NT2/D1 (cell line): Measurements from ENCODE around the gene DSTN.

Experiments
- DNase-seq: peaks from one replicate; pipeline ENCODE4 v3.0.0-alpha.2; 2011; ENCODE audit warnings: low read depth, low spot score
- H3K27me3 ChIP-seq: 2 replicates; pipeline ENCODE4 v1.6.0; 2011; ENCODE audit warnings: mild to moderate bottlenecking; ENCODE audit not compliant: insufficient read length, insufficient read depth
- H3K36me3 ChIP-seq: 2 replicates; pipeline ENCODE4 v1.6.1; 2011; ENCODE audit warnings: mild to moderate bottlenecking, low read length, mixed read lengths; ENCODE audit not compliant: insufficient read depth, insufficient read length
- H3K4me1 ChIP-seq: 2 replicates; pipeline ENCODE4 v1.5.1; 2011; ENCODE audit not compliant: insufficient read depth, insufficient read length
- H3K4me3 ChIP-seq: 2 replicates; pipeline ENCODE4 v1.5.1; 2011; ENCODE audit warnings: low read depth; ENCODE audit not compliant: insufficient read length
- H3K9ac ChIP-seq: 2 replicates; pipeline ENCODE4 v1.6.0; 2011; ENCODE audit warnings: low read depth; ENCODE audit not compliant: insufficient read length
- H3K9me3 ChIP-seq: 2 replicates; pipeline ENCODE4 v1.5.1; 2011; ENCODE audit warnings: mild to moderate bottlenecking, low read length; ENCODE audit not compliant: insufficient read depth
- SUZ12 ChIP-seq: IDR thresholded peaks from 2 replicates; pipeline ENCODE4 v1.6.1; 2011; ENCODE audit not compliant: insufficient read length, insufficient read depth; ENCODE audit errors: extremely low read depth
- YY1 ChIP-seq: IDR thresholded peaks from 2 replicates; pipeline ENCODE4 v1.6.1; 2011; ENCODE audit not compliant: insufficient read length, insufficient read depth
- ZNF274 ChIP-seq: IDR thresholded peaks from 2 replicates; pipeline ENCODE4 v1.6.1; 2011; ENCODE audit warnings: mild to moderate bottlenecking, low read depth, low read length

The DSTN gene

GRCh38 chr20:17549131-17549530 lies 20.7 kb upstream of the DSTN start:
- H3K9me3 ChIP-seq = no peaks in the 10 kb centered on the region
- no peak for DNase-seq
- TF ChIP-seq SUZ12 = no peak
- no peak for TF ChIP-seq ZNF274
- TF ChIP-seq YY1 = no peak
- no peaks in the 10 kb centered on the region for H3K4me1 ChIP-seq
- H3K36me3 ChIP-seq = no peaks in the 10 kb centered on the region
- no peaks in the 10 kb centered on the region for H3K27me3 ChIP-seq
- H3K4me3 ChIP-seq = no peak overlapping the region
- no peak overlapping the region for H3K9ac ChIP-seq

- Histone ChIP-seq H3K27me3 (no peaks in the 10 kb centered on the region), H3K36me3 (no peaks in the 10 kb centered on the region), H3K4me3 (no peak overlapping the region), H3K4me1 (peaks cover 2% of the 10 kb centered on the region), H3K9ac (no peak overlapping the region), H3K9me3 (no peaks in the 10 kb centered on the region)
- no peak for DNase-seq
- TF ChIP-seq YY1 (no peak), ZNF274 (no peak), SUZ12 (no peak)
Observed at GRCh38 chr20:17555106-17555505, 14.8 kb upstream of the DSTN start.

GRCh38 chr20:17556837-17557674 lies 12.8 kb upstream of the DSTN start:
- H3K9ac ChIP-seq = no peak overlapping the region

DNA sequence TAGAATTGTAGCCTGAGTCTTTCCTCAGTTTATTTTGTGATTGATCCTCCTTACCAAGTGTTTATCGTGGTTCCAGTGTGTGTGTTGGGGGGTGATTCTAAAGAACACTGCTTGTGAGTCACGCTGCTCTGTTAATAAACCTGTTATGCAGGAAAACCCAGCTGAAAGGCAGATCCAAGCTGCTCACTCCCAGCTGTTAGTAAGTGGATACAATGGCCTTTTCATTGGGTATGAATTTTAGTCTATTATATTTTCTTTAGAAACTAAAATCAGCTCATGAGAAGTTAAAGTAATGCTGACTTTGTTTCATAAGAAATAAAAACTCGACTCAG lies 12.2 kb upstream of the DSTN start:
- H3K27me3 ChIP-seq = no peaks in the 10 kb centered on the region
- no peaks in the 10 kb centered on the region for H3K9me3 ChIP-seq
- H3K36me3 ChIP-seq = no peaks in the 10 kb centered on the region
- H3K4me1 ChIP-seq = peaks cover 2% of the 10 kb centered on the region
- H3K9ac ChIP-seq = no peak overlapping the region
- no peak overlapping the region for H3K4me3 ChIP-seq
- no peak for DNase-seq
- no peak for TF ChIP-seq ZNF274
- no peak for TF ChIP-seq SUZ12
- no peak for TF ChIP-seq YY1

More at GRCh38 chr20:17556837-17557674, 12.8 kb upstream of the DSTN start:
- Histone ChIP-seq H3K36me3 (no peaks in the 10 kb centered on the region), H3K27me3 (no peaks in the 10 kb centered on the region), H3K4me1 (peaks cover 2% of the 10 kb centered on the region), H3K9me3 (no peaks in the 10 kb centered on the region), H3K4me3 (no peak overlapping the region)
- no peak for DNase-seq
- no peak for TF ChIP-seq YY1
- TF ChIP-seq SUZ12 = no peak
- TF ChIP-seq ZNF274 = no peak

- H3K36me3 ChIP-seq = no peaks in the 10 kb centered on the region
- peak; percentile 54 for DNase-seq
- no peak overlapping the region for H3K9ac ChIP-seq
- H3K27me3 ChIP-seq = no peaks in the 10 kb centered on the region
- H3K4me1 ChIP-seq = peaks cover 2% of the 10 kb centered on the region
- no peaks in the 10 kb centered on the region for H3K9me3 ChIP-seq
- TF ChIP-seq SUZ12 (no peak), YY1 (no peak)
- H3K4me3 ChIP-seq = no peak overlapping the region
Observed at GRCh38 chr20:17558154-17558940, 11.5 kb upstream of the DSTN start.

DNA sequence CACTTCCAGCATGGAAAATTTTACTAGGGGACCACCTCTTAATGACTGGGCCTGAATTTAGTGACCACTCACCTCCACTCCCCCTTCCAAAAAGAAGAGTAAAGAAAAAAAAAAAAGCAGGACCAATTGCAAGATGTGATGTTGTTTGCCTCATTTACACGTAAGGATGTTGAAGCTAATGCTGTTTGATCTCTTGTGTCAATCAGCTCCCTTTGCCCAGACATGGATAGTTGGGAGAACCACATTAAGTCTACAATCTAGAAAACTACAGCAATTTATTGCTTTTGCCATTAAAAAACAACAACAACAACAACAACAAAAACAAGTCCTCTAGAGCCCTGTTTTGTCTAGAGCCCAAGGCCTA lies 11.0 kb upstream of the DSTN start:
- Histone ChIP-seq H3K9ac (no peak overlapping the region), H3K27me3 (no peaks in the 10 kb centered on the region), H3K4me3 (no peak overlapping the region), H3K9me3 (no peaks in the 10 kb centered on the region), H3K4me1 (peaks cover 2% of the 10 kb centered on the region), H3K36me3 (no peaks in the 10 kb centered on the region)
- TF ChIP-seq ZNF274 (no peak), YY1 (no peak), SUZ12 (no peak)
- DNase-seq = no peak

DNA sequence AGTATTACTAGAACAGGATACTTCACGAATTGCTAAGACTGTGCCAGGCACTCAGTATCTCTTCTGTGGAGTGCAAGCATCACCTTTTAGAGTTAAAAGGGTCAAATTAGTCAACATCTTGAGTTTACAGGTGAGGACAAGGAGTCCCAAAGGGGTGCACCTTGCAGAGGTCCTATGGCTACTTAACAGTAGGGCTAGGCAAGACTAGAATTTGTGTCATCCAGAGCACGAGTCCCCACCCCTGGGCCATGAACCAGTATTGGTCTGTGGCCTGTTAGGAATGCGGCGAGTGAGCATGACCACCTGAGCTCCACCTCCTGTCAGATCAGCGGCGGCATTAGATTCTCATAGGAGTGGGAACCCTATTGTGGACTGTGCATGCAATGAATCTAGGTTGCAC lies 10.5 kb upstream of the DSTN start:
- no peak for DNase-seq
- Histone ChIP-seq H3K36me3 (no peaks in the 10 kb centered on the region), H3K27me3 (no peaks in the 10 kb centered on the region), H3K9me3 (no peaks in the 10 kb centered on the region), H3K9ac (no peak overlapping the region), H3K4me1 (peaks cover 2% of the 10 kb centered on the region), H3K4me3 (no peak overlapping the region)
- TF ChIP-seq SUZ12 (no peak), YY1 (no peak), ZNF274 (no peak)
